Activated T-helper 17 cell treated with anti-CD3 and anti-CD28 coated beads, Interleukin-2, amount 50 U/mL, for 72 hours (primary cell): Measurements from ENCODE around the gene OBP2A. TPM values are rescaled to one million over a fixed set of nuclear protein-coding genes. Genes with fewer than 3 reads are reported as not detected.

Source experiments
- ATAC-seq: fragments of 150-1000 bp; cut with Tn5 transposase; replicated peaks from 2 replicates; pipeline ENCODE4 v1.10.0; 2021; ENCODE audit warnings: mild to moderate bottlenecking, moderate library complexity
- H3K27ac Mint-ChIP-seq: one replicate; pipeline ENCODE4 v1.8.0; 2022; ENCODE audit warnings: mixed read lengths
- H3K27me3 Mint-ChIP-seq: one replicate; pipeline ENCODE4 v1.8.0; 2022; ENCODE audit warnings: mixed read lengths
- H3K36me3 Mint-ChIP-seq: one replicate; pipeline ENCODE4 v1.8.0; 2022; ENCODE audit warnings: low read depth, mild to moderate bottlenecking, mixed read lengths
- H3K4me1 Mint-ChIP-seq: one replicate; pipeline ENCODE4 v1.8.0; 2022; ENCODE audit warnings: mixed read lengths
- H3K4me3 Mint-ChIP-seq: one replicate; pipeline ENCODE4 v1.8.0; 2022; ENCODE audit warnings: mild to moderate bottlenecking, mixed read lengths
- H3K9me3 Mint-ChIP-seq: one replicate; pipeline ENCODE4 v1.8.0; 2022; ENCODE audit warnings: mixed read lengths
- total RNA-seq, 2 donors: library from RNA; stranded (reverse); gene quantifications; one replicate each; pipeline ENCODE4 v1.2.3, GENCODE V29; 2022

Gene OBP2A
- total RNA-seq, 2 donors from 2014 or later: not detected

DNA sequence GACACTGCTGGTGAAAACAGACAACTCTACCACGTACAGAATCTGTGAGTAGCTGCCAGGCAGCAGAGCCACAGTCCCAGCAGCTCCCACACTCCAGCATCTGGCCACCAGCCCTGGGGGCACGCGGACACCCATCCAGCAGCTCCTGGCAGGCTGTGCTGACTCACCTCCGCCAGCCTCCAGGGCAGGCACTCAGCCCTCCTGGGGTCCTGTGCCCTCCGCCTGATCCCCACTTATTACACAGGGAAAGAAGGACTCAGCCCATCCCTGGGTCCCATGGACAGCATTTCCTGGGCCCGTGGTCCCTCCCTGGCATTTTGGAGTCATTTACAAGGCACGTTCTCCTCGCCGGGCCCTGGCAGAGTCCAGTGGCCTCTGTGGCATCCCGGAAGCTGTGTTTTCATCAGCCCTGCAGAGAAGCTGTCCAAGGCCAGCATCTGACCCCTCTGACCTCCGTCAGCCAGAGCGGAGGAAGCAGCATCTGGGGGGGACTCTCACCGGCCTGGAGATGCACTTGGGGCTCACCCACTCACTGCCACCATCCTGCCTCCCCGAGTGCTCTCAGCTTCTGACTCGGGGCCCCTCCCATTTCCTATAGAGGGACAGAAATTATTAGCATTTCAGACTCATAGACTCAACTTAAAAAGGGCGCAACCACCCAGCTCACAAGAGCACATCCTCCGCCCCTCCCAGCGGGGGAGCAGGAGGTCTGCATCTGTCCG lies 37.2 kb downstream of the OBP2A start:
- Mint-ChIP-seq H3K4me3 (no peak overlapping the region), H3K4me1 (no peaks in the 10 kb centered on the region), H3K27me3 (peaks cover 7% of the 10 kb centered on the region), H3K9me3 (no peaks in the 10 kb centered on the region), H3K27ac (no peak overlapping the region), H3K36me3 (no peaks in the 10 kb centered on the region)
- no peak for ATAC-seq

GRCh38 chr9:135583688-135584011 lies 37.7 kb downstream of the OBP2A start:
- H3K4me1 Mint-ChIP-seq: no peaks in the 10 kb centered on the region
- peaks cover 7% of the 10 kb centered on the region for H3K27me3 Mint-ChIP-seq
- H3K4me3 Mint-ChIP-seq: no peak overlapping the region
- H3K27ac Mint-ChIP-seq: no peak overlapping the region
- no peak for ATAC-seq
- H3K9me3 Mint-ChIP-seq: no peaks in the 10 kb centered on the region
- H3K36me3 Mint-ChIP-seq: no peaks in the 10 kb centered on the region

GRCh38 chr9:135584371-135584770 lies 38.4 kb downstream of the OBP2A start:
- Mint-ChIP-seq H3K27ac (no peak overlapping the region), H3K36me3 (no peaks in the 10 kb centered on the region), H3K4me3 (no peak overlapping the region), H3K27me3 (peaks cover 7% of the 10 kb centered on the region), H3K4me1 (no peaks in the 10 kb centered on the region), H3K9me3 (no peaks in the 10 kb centered on the region)
- no peak for ATAC-seq

- H3K9me3 Mint-ChIP-seq: no peaks in the 10 kb centered on the region
- peaks cover 9% of the 10 kb centered on the region for H3K27me3 Mint-ChIP-seq
- H3K27ac Mint-ChIP-seq: no peak overlapping the region
- no peak for ATAC-seq
- no peak overlapping the region for H3K4me3 Mint-ChIP-seq
- H3K36me3 Mint-ChIP-seq: no peaks in the 10 kb centered on the region
- H3K4me1 Mint-ChIP-seq: no peaks in the 10 kb centered on the region
These were observed 39.0 kb downstream of the OBP2A start for GRCh38 chr9:135584934-135585333.

DNA sequence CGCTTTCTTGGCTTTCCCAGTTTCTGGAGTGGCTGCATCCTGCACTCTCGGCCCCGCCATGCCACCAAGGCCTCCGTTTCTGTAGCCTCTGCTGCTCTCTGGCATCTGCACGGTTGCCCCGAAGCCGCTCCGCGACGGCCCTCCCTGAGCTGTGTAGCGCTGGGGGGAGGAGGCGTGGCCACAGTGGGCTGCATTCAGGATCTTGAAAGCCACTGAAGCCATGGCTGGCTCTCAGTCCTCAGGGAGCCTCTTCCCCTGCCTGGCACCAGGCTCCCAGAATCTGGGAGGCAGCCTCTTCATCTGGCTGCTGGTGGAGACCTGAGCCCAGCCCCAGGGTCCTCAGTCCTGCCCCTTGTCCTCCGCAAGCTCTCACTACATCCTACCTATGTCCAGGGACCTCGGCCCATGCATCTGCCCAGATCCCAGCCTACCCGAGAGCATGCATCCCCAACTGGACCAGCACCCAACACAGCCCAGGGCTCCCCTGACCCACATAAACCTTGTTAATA lies 40.7 kb downstream of the OBP2A start:
- H3K27me3 Mint-ChIP-seq: peaks cover 12% of the 10 kb centered on the region
- no peaks in the 10 kb centered on the region for H3K36me3 Mint-ChIP-seq
- no peak for ATAC-seq
- no peak overlapping the region for H3K27ac Mint-ChIP-seq
- no peaks in the 10 kb centered on the region for H3K4me1 Mint-ChIP-seq
- no peaks in the 10 kb centered on the region for H3K9me3 Mint-ChIP-seq
- no peak overlapping the region for H3K4me3 Mint-ChIP-seq

DNA sequence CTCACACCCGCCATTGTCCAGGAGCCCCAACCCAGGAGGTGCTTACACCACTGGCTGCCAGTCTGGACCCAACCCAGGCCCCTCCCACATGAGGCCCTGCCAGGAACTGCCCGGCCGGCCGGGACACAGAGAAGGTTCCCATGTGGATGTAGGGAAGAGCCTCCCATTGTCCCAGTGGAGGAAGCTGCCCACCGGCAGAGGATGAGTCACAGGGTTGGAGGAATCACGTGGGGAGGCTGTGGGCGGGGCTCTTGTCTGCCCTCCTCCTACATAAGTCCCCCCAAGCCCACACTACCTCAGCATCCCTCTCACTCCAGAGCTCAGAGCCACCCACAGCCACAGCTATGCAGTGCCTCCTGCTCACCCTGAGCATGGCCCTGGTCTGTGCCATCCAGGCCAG lies 41.7 kb downstream of the OBP2A start:
- no peak overlapping the region for H3K27ac Mint-ChIP-seq

GRCh38 chr9:135588371-135588770 lies 42.4 kb downstream of the OBP2A start:
- Mint-ChIP-seq H3K27ac (no peak overlapping the region), H3K27me3 (peaks cover 14% of the 10 kb centered on the region), H3K9me3 (no peaks in the 10 kb centered on the region), H3K4me1 (no peaks in the 10 kb centered on the region), H3K4me3 (no peak overlapping the region), H3K36me3 (no peaks in the 10 kb centered on the region)
- no peak for ATAC-seq

More for the DNA sequence above, 41.7 kb downstream of the OBP2A start:
- H3K27me3 Mint-ChIP-seq: peaks cover 10% of the 10 kb centered on the region
- ATAC-seq: no peak
- no peaks in the 10 kb centered on the region for H3K4me1 Mint-ChIP-seq
- H3K9me3 Mint-ChIP-seq: no peaks in the 10 kb centered on the region
- H3K4me3 Mint-ChIP-seq: no peak overlapping the region
- H3K36me3 Mint-ChIP-seq: no peaks in the 10 kb centered on the region

DNA sequence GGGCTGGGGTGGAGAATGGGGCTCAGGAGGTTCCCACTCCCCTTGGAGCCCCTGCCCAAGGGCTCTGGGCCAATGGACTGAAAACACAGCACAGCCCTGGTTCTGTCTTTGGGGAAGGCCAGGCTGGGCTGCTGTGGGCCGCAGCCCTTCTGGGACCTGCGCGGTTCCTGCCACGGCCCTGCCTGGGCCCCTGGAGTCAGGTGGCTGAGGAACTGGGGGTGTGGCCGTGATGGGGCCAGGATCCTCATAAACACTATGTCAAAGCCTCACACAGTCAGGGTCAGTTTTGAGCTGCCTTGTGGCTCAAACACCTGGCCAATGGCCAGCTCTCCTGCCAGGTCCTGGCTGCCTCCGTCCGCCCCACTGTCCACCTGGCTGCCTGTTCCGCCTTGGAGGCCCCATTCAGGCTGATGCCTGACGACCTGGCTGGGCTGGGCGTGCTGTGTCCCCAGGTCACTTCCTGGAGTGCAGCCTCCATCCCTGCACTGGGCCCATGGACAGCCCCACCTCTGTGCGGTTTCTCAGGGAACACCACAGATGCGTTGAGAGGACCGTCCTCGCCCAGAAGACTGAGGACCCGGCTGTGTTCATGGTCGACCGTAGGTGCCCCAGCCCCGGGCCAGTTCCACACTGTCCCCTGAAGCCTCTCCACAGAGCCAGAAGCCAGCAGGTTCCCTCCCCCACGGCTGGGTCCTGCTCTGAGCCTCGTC lies 43.1 kb downstream of the OBP2A start:
- Mint-ChIP-seq H3K27ac (no peak overlapping the region), H3K27me3 (peaks cover 19% of the 10 kb centered on the region), H3K4me3 (no peak overlapping the region), H3K36me3 (no peaks in the 10 kb centered on the region), H3K9me3 (no peaks in the 10 kb centered on the region), H3K4me1 (no peaks in the 10 kb centered on the region)
- ATAC-seq: no peak

DNA sequence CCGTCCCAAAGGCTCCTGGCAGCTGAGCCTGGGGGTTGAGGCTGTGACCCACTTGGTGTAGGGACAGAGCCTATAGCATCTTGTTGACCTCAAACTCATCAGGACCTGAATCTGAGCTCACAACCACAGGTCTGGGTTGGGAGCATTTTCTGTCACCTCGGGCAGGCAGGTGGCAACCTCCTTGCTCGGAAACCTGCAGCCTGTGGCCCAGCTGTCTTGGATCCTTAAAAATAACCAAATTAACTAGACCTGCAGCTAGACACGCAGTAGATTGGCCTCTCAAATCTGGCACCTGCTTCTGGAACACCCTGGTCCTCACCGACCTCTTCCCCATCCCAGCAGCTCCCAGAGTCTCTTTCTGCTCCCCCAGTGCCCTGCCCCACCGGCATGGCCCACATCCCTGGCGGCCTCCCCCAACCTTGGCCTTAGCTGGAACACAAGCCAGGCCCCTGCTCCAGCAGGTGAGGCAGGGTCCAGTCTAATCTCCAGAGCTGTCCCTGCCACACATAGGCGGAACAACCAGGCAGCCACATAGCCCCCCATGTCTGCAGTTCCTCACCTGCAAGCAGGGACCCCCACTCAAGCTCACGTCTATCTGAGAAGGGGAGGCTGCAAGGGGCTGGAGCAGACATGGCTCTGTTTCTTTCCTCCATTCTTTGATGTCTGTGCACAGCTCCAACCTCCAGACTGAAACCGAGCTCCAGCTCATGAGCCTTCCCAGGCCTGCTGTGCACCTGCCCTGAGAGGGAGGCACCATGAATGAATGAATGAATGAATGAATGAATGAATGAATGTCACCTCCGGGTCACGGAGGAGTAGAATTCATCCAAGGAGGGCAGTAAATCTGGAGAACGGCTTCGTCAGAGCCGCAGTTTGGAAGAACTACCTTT lies 43.9 kb downstream of the OBP2A start:
- Mint-ChIP-seq H3K9me3 (no peaks in the 10 kb centered on the region), H3K4me1 (no peaks in the 10 kb centered on the region), H3K36me3 (no peaks in the 10 kb centered on the region), H3K27ac (no peak overlapping the region), H3K4me3 (no peak overlapping the region), H3K27me3 (peaks cover 16% of the 10 kb centered on the region)
- no peak for ATAC-seq

DNA sequence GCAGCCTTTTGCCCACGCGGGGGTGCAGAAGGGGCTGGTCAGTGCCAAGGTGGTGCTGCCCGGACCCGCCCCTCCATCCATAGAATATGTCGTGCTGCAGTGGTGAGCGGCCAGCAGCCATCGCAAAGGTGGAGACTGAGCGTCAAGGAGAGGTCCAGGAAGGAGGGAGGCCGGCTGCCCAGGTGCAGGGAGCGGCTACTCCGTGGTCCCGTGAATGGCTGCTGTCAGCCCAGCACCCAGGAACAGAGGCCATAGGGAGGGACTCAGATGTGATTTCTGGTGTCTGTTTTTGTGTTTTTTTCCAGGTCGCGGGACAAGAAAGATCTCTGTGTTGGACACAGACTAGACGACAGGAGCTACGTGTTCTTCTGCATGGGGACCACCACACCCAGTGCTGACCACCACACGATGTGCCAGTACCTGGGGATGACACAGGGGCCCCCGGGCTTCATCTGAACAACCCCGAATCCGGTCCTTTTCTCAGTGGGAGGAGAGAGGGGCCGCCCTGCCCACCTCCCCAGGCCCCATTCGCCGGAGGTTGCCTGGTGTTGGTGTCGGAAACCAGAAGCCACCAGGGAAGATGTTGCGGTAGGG lies 44.7 kb downstream of the OBP2A start:
- Mint-ChIP-seq H3K27ac (no peak overlapping the region), H3K9me3 (no peaks in the 10 kb centered on the region), H3K36me3 (no peaks in the 10 kb centered on the region), H3K4me3 (no peak overlapping the region), H3K27me3 (peaks cover 16% of the 10 kb centered on the region), H3K4me1 (no peaks in the 10 kb centered on the region)
- ATAC-seq: no peak

DNA sequence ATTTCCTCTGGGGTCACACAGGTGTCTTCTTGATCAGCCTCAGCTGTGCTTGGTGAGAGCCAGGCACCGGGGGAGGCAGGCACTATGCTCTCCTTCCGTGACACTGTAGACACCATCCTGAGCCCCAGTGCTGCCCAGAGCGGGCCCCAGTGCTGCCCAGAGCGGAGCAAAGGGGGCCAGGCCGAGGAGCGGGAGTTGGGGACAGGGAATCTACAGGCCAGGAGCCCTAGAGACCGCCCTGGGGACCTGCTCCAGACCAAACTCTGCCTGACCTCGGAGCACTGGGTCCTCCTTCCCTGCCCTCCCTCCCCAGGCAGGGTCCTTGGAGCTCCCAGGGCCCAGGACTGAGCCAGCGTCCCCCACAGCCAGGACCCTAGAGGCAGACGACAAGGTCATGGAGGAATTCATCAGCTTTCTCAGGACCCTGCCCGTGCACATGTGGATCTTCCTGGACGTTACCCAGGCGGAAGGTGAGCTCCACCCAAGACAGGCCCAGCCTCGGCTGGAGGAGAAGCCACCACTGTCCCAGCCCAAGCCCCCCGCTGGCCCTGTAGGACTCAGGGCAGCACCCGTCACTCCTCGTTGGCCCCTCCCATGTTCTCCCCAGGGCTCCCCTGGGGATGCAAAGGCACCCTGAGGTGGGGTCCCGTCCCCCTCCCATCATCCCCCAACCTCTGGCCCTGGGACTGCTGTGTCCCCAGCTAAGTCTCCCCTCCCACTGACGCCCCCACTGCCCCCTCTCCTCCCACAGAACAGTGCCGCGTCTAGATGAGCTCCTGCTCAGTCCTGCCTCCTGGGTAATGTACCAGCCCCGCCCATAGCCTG lies 45.8 kb downstream of the OBP2A start:
- H3K36me3 Mint-ChIP-seq: no peaks in the 10 kb centered on the region
- ATAC-seq: no peak
- H3K9me3 Mint-ChIP-seq: no peaks in the 10 kb centered on the region
- H3K27ac Mint-ChIP-seq: no peak overlapping the region
- peaks cover 20% of the 10 kb centered on the region for H3K27me3 Mint-ChIP-seq
- H3K4me3 Mint-ChIP-seq: no peak overlapping the region
- H3K4me1 Mint-ChIP-seq: no peaks in the 10 kb centered on the region

DNA sequence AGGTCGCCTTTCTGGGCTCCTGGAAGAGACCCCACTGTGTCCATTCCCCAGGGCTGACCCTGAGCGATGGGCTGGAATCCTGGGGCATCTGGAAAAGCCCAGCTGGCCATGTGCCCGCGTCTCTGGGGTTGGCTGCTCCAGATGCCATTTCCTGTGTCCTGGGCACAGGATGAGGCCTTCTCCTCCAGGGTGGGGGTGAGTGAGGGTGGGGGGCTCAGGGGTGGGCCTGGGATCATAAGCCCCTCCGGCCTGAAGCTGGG lies 46.3 kb downstream of the OBP2A start:
- no peaks in the 10 kb centered on the region for H3K36me3 Mint-ChIP-seq
- peaks cover 24% of the 10 kb centered on the region for H3K27me3 Mint-ChIP-seq
- H3K4me1 Mint-ChIP-seq: no peaks in the 10 kb centered on the region
- H3K27ac Mint-ChIP-seq: no peak overlapping the region
- no peak for ATAC-seq
- no peak overlapping the region for H3K4me3 Mint-ChIP-seq
- no peaks in the 10 kb centered on the region for H3K9me3 Mint-ChIP-seq

DNA sequence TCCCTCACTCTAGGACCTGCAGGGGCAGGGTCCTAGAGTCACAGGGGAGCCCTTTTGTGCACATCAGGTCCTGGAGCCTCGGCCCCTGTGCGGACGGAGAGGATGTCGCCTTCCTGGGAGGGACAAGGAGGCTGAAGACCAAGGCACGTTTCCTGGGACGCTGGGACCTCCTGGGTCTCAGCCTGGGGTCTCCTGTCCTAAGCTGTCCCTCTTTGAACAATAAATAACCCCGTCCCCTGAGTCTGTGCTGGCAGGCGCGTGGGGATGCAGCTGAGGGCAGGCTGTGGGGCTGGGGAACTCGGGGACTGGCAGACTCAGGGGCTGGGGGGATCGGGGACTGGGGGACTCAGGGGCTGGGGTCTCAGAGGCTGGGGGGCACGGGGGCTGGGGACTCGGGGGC lies 46.7 kb downstream of the OBP2A start:
- Mint-ChIP-seq H3K9me3 (no peaks in the 10 kb centered on the region), H3K27me3 (peaks cover 24% of the 10 kb centered on the region), H3K27ac (no peak overlapping the region), H3K4me1 (no peaks in the 10 kb centered on the region), H3K4me3 (no peak overlapping the region), H3K36me3 (no peaks in the 10 kb centered on the region)
- no peak for ATAC-seq

- H3K36me3 Mint-ChIP-seq: no peaks in the 10 kb centered on the region
- no peak overlapping the region for H3K27ac Mint-ChIP-seq
- no peak overlapping the region for H3K4me3 Mint-ChIP-seq
- no peak for ATAC-seq
- H3K27me3 Mint-ChIP-seq: peaks cover 27% of the 10 kb centered on the region
- no peaks in the 10 kb centered on the region for H3K4me1 Mint-ChIP-seq
- H3K9me3 Mint-ChIP-seq: no peaks in the 10 kb centered on the region
These were observed 50.3 kb downstream of the OBP2A start for GRCh38 chr9:135596211-135596610.
